ENCODE data around the gene OR10X1. TPM values are rescaled to one million over a fixed set of nuclear protein-coding genes. Genes with fewer than 3 reads are reported as not detected.

Gene OR10X1
- total and polyA plus RNA-seq, 9 donors: not detected

DNA sequence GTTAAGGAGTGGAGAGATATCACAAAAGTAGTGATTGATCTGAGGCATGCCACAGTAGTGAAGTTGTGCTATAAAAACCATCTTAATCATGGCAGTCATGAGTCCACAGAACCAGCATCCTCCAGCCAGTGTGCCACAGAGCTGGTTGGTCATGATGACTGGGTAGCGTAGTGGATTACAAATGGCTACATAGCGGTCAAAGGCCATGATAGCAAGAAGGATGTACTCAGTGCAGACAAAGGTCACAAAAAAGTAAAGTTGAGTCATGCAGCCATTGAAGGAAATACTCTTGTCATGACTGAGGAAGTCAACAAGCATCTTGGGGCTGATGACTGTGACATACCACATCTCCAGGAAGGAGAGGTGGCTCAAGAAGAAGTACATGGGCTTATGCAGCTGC is 32.2 kb downstream of the OR10X1 start:
- TF ChIP-seq CTCF (IDR thresholded peaks at IDR 0.05): no peak
- TF ChIP-seq POLR2A (IDR thresholded peaks at IDR 0.05): no peak
- no peak for TF ChIP-seq EP300 (IDR thresholded peaks at IDR 0.05)
- WGBS, 3 donors: 95 to 98% (median 95%) methylated on average over 2 of the region's 2 CpGs
- no peak for DNase-seq
- H3K27ac ChIP-seq: no peak overlapping the region
- H3K4me3 ChIP-seq: no peak overlapping the region
- intact Hi-C loops (cut with DNase I): no loop called here
- H3K36me3 ChIP-seq: no peaks in the 10 kb centered on the region
- no peaks in the 10 kb centered on the region for H3K4me1 ChIP-seq (ENCODE audit: insufficient read depth)
- no peaks in the 10 kb centered on the region for H3K27me3 ChIP-seq
- no peaks in the 10 kb centered on the region for H3K9me3 ChIP-seq

DNA sequence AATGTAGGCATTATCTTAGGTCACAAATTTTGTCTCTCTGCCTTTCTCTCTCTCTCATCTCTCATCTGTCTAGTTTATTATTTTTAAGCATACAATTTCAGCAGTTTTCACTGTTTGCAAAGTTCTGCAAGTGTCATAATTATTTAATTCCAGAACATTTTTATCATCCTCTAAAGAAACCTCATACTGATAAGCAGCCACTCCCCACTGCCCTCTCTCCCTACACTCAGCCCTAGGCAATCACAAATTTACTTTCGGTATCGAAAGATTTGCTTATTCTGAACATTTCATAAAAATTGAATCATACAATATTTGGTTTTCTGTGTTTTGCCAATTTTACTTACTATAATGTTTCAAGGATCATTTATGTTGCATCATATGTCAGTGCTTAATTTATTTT is 42.1 kb downstream of the OR10X1 start:
- H3K4me1 ChIP-seq (ENCODE audit: insufficient read depth): no peaks in the 10 kb centered on the region
- TF ChIP-seq POLR2A (IDR thresholded peaks at IDR 0.05) (no peak), EP300 (IDR thresholded peaks at IDR 0.05) (no peak), CTCF (IDR thresholded peaks at IDR 0.05) (no peak)
- WGBS, 3 donors: 12 to 28% (median 13%) methylated on average over 2 of the region's 2 CpGs
- H3K4me3 ChIP-seq: no peak overlapping the region
- intact Hi-C loops (cut with DNase I): no loop called here
- no peaks in the 10 kb centered on the region for H3K9me3 ChIP-seq
- no peaks in the 10 kb centered on the region for H3K36me3 ChIP-seq
- H3K27me3 ChIP-seq: no peaks in the 10 kb centered on the region
- H3K27ac ChIP-seq: no peak overlapping the region
- DNase-seq: no peak

GRCh38 chr1:158534496-158534895 is 45.2 kb downstream of the OR10X1 start:
- DNase-seq: no peak
- no peaks in the 10 kb centered on the region for H3K9me3 ChIP-seq
- WGBS, 3 donors: 20 to 38% (median 35%) methylated on average over 5 of the region's 5 CpGs
- no peak overlapping the region for H3K27ac ChIP-seq
- no peak overlapping the region for H3K4me3 ChIP-seq
- no peaks in the 10 kb centered on the region for H3K4me1 ChIP-seq (ENCODE audit: insufficient read depth)
- TF ChIP-seq CTCF (IDR thresholded peaks at IDR 0.05) (no peak), POLR2A (IDR thresholded peaks at IDR 0.05) (no peak)
- no peaks in the 10 kb centered on the region for H3K36me3 ChIP-seq
- H3K27me3 ChIP-seq: no peaks in the 10 kb centered on the region
- intact Hi-C loops (cut with DNase I): no loop called here

Other genes starting within 250 kb of the OR10X1 start
- not detected for gene CD1B, start 248.4 kb downstream of the OR10X1 start, total RNA-seq
- gene CD1B, start 248.4 kb downstream of the OR10X1 start, polyA plus RNA-seq: under 1 TPM in 1 of 2 donors, not detected in 1; 0.38 TPM
- gene CD1E, start 226.0 kb downstream of the OR10X1 start, total RNA-seq: under 1 TPM in 1 of 7 donors, not detected in 6; 0.23 TPM
- gene CD1E, start 226.0 kb downstream of the OR10X1 start, polyA plus RNA-seq: 1 to 10 TPM in 1 of 2 donors, not detected in 1; 2.5 TPM
- not detected for gene OR10T2, start 180.4 kb downstream of the OR10X1 start, total RNA-seq
- gene OR10T2, start 180.4 kb downstream of the OR10X1 start, polyA plus RNA-seq: not detected
- not detected for gene OR10K2, start 153.7 kb downstream of the OR10X1 start, total RNA-seq
- gene OR10K2, start 153.7 kb downstream of the OR10X1 start, polyA plus RNA-seq: not detected
- gene OR10K1, start 118.1 kb downstream of the OR10X1 start, total RNA-seq: not detected
- not detected for gene OR10K1, start 118.1 kb downstream of the OR10X1 start, polyA plus RNA-seq
- gene OR10R2, start 107.7 kb downstream of the OR10X1 start, total RNA-seq: not detected
- not detected for gene OR10R2, start 107.7 kb downstream of the OR10X1 start, polyA plus RNA-seq
- gene OR6Y1, start 25.5 kb downstream of the OR10X1 start, total RNA-seq: not detected
- not detected for gene OR6Y1, start 25.5 kb downstream of the OR10X1 start, polyA plus RNA-seq
- gene OR6P1, start 9.3 kb downstream of the OR10X1 start, total RNA-seq: not detected
- not detected for gene OR6P1, start 9.3 kb downstream of the OR10X1 start, polyA plus RNA-seq
- not detected for gene OR10Z1, start 25.4 kb upstream of the OR10X1 start, total RNA-seq
- gene OR10Z1, start 25.4 kb upstream of the OR10X1 start, polyA plus RNA-seq: not detected
- gene SPTA1, start 106.8 kb upstream of the OR10X1 start, total RNA-seq: 1 to 10 TPM in 1 of 7 donors, under 1 TPM in 4, not detected in 2; 0.10 to 1.8 (median 0.23) TPM
- gene SPTA1, start 106.8 kb upstream of the OR10X1 start, polyA plus RNA-seq: under 1 TPM; 0.07 to 0.17 TPM
- gene OR6K2, start 120.8 kb upstream of the OR10X1 start, total RNA-seq: not detected
- not detected for gene OR6K2, start 120.8 kb upstream of the OR10X1 start, polyA plus RNA-seq
- gene OR6K3, start 140.8 kb upstream of the OR10X1 start, total RNA-seq: under 1 TPM in 1 of 7 donors, not detected in 6; 0.11 TPM
- not detected for gene OR6K3, start 140.8 kb upstream of the OR10X1 start, polyA plus RNA-seq
- gene OR6K6, start 174.8 kb upstream of the OR10X1 start, total RNA-seq: not detected
- gene OR6K6, start 174.8 kb upstream of the OR10X1 start, polyA plus RNA-seq: not detected
- not detected for gene OR6N1, start 192.3 kb upstream of the OR10X1 start, total RNA-seq
- not detected for gene OR6N1, start 192.3 kb upstream of the OR10X1 start, polyA plus RNA-seq
- not detected for gene OR6N2, start 201.3 kb upstream of the OR10X1 start, total RNA-seq
- not detected for gene OR6N2, start 201.3 kb upstream of the OR10X1 start, polyA plus RNA-seq